ENCODE measurements around the gene STON2.

The STON2 gene

DNA sequence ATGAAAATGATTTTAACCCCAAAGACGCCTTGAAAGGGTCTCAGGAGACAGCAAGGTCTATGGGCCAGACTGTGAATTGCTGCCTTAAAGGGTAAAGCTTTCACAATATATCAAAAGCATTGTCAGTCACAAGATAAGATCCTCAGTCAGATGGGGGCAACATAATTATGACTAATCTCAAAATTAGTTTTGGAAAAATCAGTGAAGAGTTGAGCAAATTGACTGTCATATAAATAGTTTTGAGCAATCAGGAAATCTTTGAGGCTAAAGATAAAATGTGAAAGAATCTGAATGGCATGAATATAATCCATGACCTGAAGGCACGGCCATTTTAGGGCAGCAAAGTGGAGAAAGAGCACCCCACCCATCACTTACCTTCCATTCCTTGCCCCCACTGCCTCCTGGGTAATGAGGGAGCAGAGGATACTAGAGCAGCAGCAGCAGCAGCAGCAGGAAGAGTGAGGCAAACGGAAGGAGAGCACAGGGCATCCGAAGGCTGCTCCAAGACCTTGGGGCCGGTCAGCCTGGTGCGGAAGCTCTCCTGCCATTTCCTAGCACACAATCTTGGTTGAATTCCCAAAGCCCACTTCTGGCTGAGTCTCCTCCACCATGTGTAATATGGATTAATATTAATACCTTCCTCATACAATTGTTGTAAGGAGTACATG, 7.0 kb downstream of the STON2 start:
- TF ChIP-seq, protein P1, sequence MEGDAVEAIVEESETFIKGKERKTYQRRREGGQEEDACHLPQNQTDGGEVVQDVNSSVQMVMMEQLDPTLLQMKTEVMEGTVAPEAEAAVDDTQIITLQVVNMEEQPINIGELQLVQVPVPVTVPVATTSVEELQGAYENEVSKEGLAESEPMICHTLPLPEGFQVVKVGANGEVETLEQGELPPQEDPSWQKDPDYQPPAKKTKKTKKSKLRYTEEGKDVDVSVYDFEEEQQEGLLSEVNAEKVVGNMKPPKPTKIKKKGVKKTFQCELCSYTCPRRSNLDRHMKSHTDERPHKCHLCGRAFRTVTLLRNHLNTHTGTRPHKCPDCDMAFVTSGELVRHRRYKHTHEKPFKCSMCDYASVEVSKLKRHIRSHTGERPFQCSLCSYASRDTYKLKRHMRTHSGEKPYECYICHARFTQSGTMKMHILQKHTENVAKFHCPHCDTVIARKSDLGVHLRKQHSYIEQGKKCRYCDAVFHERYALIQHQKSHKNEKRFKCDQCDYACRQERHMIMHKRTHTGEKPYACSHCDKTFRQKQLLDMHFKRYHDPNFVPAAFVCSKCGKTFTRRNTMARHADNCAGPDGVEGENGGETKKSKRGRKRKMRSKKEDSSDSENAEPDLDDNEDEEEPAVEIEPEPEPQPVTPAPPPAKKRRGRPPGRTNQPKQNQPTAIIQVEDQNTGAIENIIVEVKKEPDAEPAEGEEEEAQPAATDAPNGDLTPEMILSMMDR (IDR thresholded peaks at IDR 0.05; ENCODE audit: unreplicated experiment in 3 of 3) = no peak
- Mint-ChIP-seq H3K36me3 (ENCODE audit: low read depth) (peaks cover 16% of the 10 kb centered on the region), H3K27ac (peak overlapping the region in 1 of 3 experiments; percentile 11)

DNA sequence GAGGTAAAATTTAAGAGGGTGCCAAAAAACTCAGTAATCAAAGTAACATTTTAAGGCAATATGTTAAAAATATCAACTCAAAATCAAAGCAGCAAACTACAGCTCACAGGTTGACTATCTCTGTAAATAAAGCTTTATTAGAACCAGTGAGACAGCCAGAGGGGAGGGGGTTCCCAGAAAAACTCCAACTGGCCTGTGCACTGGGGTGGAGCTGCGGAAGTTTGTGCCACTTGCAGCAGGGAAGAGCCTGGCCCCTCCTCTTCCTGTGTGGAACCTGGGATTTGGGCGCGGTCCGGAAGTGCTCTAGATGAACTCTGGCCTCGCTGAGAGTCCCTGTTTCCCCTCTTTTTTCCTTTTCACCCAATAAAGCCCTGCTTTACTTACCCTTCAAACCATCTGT, 8.1 kb downstream of the STON2 start:
- Mint-ChIP-seq H3K9me3 (no peaks in the 10 kb centered on the region), H3K4me3 (no peak overlapping the region), H3K36me3 (ENCODE audit: low read depth) (peaks cover 13% of the 10 kb centered on the region), H3K4me1 (no peaks in the 10 kb centered on the region), H3K27me3 (ENCODE audit: low read depth) (no peaks in the 10 kb centered on the region), H3K27ac (peak overlapping the region in 1 of 3 experiments; percentile 94)
- TF ChIP-seq, protein P1 (IDR thresholded peaks at IDR 0.05; ENCODE audit: unreplicated experiment in 3 of 3) = no peak

More for the DNA sequence above, 7.0 kb downstream of the STON2 start:
- Mint-ChIP-seq H3K9me3 (no peaks in the 10 kb centered on the region), H3K4me1 (no peaks in the 10 kb centered on the region), H3K4me3 (no peak overlapping the region), H3K27me3 (ENCODE audit: low read depth) (no peaks in the 10 kb centered on the region)

DNA sequence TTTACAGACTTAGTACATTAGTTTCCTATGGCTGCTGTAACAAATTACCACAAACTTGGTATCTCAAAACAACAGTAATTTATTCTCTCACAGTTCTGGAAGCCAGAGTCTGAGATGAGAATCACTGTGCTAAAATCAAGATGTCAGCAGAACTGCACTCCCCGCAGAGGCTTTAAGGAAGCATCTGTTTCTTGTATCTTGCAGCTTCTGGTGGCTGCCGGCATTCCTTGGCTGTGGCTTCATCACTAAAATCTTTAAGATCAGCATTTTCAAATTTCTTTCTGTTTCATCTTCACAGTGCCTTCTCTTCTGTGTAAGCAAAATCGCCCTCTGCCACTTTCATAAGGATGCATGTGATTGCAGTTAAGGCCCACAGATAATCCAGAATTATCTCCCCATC, 9.4 kb downstream of the STON2 start:
- H3K9me3 Mint-ChIP-seq = no peaks in the 10 kb centered on the region
- H3K27ac Mint-ChIP-seq = peak overlapping the region in 2 of 3 experiments; percentile 63 to 94
- H3K4me1 Mint-ChIP-seq = peaks cover 2% of the 10 kb centered on the region
- TF ChIP-seq, protein P1 (IDR thresholded peaks at IDR 0.05; ENCODE audit: unreplicated experiment in 3 of 3) = no peak
- H3K4me3 Mint-ChIP-seq = no peak overlapping the region
- H3K27me3 Mint-ChIP-seq (ENCODE audit: low read depth) = no peaks in the 10 kb centered on the region
- H3K36me3 Mint-ChIP-seq (ENCODE audit: low read depth) = peaks cover 9% of the 10 kb centered on the region

DNA sequence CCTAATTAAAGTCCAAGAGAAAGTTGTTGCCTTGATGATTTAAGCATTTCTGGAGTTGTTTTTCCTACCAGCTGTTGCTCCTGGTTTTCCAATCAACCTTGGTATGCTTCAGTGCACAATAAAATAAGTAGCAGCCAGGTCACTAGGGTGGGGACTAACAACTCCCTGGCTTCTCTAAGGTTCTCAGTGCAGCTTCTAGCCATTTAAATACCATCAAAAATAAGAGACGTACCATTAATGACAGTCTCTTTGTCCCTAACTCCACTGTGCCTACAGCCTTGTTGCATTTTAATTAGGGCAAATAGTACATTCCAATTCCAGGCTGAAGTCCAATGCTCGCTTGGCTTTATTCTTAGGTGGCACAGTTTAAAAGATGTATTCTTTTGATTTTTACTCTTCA, 11.8 kb downstream of the STON2 start:
- Mint-ChIP-seq H3K36me3 (ENCODE audit: low read depth) (peaks cover 5% of the 10 kb centered on the region), H3K4me3 (no peak overlapping the region), H3K27me3 (ENCODE audit: low read depth) (no peaks in the 10 kb centered on the region), H3K27ac (peak overlapping the region; percentile 28 to 96 (median 35)), H3K4me1 (peaks cover 15% of the 10 kb centered on the region), H3K9me3 (no peaks in the 10 kb centered on the region)
- TF ChIP-seq, protein P1 (IDR thresholded peaks at IDR 0.05; ENCODE audit: unreplicated experiment in 3 of 3) = no peak

DNA sequence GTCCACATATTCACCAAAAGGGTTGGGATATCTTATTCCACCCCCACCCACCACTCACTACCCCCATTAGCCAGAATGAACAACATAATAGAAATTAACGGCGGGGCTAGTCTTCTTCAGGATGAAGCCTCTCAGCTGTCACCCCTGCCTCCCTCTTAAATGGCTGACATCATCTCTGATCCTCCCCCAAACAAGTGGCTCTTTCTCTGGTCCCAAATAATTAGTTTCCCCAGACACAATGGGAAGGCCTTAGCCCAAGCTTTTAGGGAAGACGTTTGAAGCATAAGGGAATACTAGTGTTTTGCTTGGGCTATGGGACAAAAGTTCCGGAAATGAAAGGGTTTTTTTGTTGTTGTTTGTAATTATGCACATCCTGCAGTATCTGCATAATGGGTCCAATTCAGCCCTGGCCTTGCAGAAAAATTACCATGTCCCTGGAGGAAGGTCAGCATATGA, 13.8 kb downstream of the STON2 start:
- H3K27me3 Mint-ChIP-seq (ENCODE audit: low read depth) = no peaks in the 10 kb centered on the region
- peak overlapping the region; percentile 88 to 97 (median 95) for H3K27ac Mint-ChIP-seq
- no peak overlapping the region for H3K4me3 Mint-ChIP-seq
- H3K9me3 Mint-ChIP-seq = no peaks in the 10 kb centered on the region
- TF ChIP-seq, protein P1 (IDR thresholded peaks at IDR 0.05; ENCODE audit: unreplicated experiment in 3 of 3) = no peak
- H3K36me3 Mint-ChIP-seq (ENCODE audit: low read depth) = peaks cover 8% of the 10 kb centered on the region
- H3K4me1 Mint-ChIP-seq = peaks cover 15% of the 10 kb centered on the region

DNA sequence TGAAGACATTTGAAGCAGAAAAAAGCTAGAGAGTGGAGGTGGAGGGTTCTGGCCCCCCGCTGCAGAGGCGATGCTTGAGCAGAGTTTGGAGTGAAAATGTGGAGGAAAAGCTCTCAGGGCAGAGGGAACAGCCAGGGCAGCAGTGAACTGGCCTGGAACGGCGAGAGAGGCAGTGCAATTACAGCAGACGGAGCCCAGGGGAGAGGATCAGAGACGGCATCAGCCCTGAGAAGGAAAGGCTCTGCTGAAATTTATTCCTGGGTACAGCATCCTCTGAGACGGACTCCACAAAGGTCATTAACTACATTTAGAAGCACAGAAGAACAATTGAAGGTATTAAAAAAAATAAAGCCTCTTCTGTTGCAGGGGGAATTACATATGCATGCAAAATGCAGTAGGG, 14.2 kb downstream of the STON2 start:
- H3K4me3 Mint-ChIP-seq = peak overlapping the region in 1 of 3 experiments; percentile 18
- peaks cover 15% of the 10 kb centered on the region for H3K4me1 Mint-ChIP-seq
- H3K9me3 Mint-ChIP-seq = no peaks in the 10 kb centered on the region
- TF ChIP-seq, protein P1 (IDR thresholded peaks at IDR 0.05; ENCODE audit: unreplicated experiment in 3 of 3) = no peak
- H3K27ac Mint-ChIP-seq = peak overlapping the region; percentile 88 to 97 (median 95)
- H3K36me3 Mint-ChIP-seq (ENCODE audit: low read depth) = peaks cover 8% of the 10 kb centered on the region
- no peaks in the 10 kb centered on the region for H3K27me3 Mint-ChIP-seq (ENCODE audit: low read depth)
